Neural progenitor cell (in vitro differentiated cells): ENCODE measurements around the gene MAN1A2. TPM values are rescaled to one million over a fixed set of nuclear protein-coding genes. Genes with fewer than 3 reads are reported as not detected.

Source experiments
- DNase-seq: peaks from one replicate; pipeline ENCODE4 v3.0.0-alpha.2; 2016; ENCODE audit warnings: low spot score
- H2AFZ ChIP-seq: fragments of 200-600 bp; sonication (generic); replicated peaks from 2 replicates; pipeline ENCODE4 v1.6.1; 2016; ENCODE audit warnings: antibody characterized with exemption
- H3F3A ChIP-seq: fragments of 200-600 bp; sonication (generic); 2 replicates; pipeline ENCODE4 v1.6.1; 2016; ENCODE audit warnings: antibody characterized with exemption, low read depth
- H3K27ac ChIP-seq: fragments of 200-600 bp; sonication (generic); 2 replicates; pipeline ENCODE4 v1.5.1; 2016; ENCODE audit warnings: mild to moderate bottlenecking
- H3K27me3 ChIP-seq: fragments of 200-600 bp; sonication (generic); 2 replicates; pipeline ENCODE4 v1.6.1; 2016; ENCODE audit warnings: mild to moderate bottlenecking, moderate library complexity
- H3K36me3 ChIP-seq: fragments of 200-600 bp; sonication (generic); 2 replicates; pipeline ENCODE4 v1.5.1; 2016
- H3K4me1 ChIP-seq: fragments of 200-600 bp; sonication (generic); 2 replicates; pipeline ENCODE4 v1.6.1; 2016; ENCODE audit warnings: mixed run types
- H3K4me2 ChIP-seq: fragments of 200-600 bp; sonication (generic); 2 replicates; pipeline ENCODE4 v1.6.1; 2016
- H3K4me3 ChIP-seq: fragments of 200-600 bp; sonication (generic); 2 replicates; pipeline ENCODE4 v1.5.1; 2016
- H3K79me2 ChIP-seq: fragments of 200-600 bp; sonication (generic); 2 replicates; pipeline ENCODE4 v1.6.1; 2016; ENCODE audit warnings: low read depth
- H3K9ac ChIP-seq: fragments of 200-600 bp; sonication (generic); 2 replicates; pipeline ENCODE4 v1.6.1; 2016
- H3K9me3 ChIP-seq: fragments of 200-600 bp; sonication (generic); 2 replicates; pipeline ENCODE4 v1.5.1; 2016; ENCODE audit warnings: low read depth
- H4K20me1 ChIP-seq: fragments of 200-600 bp; sonication (generic); 2 replicates; pipeline ENCODE4 v1.6.1; 2016; ENCODE audit warnings: low read depth
- H3K27ac Mint-ChIP-seq: 3 replicates; pipeline ENCODE4 v1.8.0; 2021; ENCODE audit warnings: mixed read lengths
- H3K27me3 Mint-ChIP-seq: 2 replicates; pipeline ENCODE4 v1.8.0; 2022; ENCODE audit warnings: low read depth, mild to moderate bottlenecking, inconsistent platforms, moderate library complexity, mixed read lengths; ENCODE audit not compliant: insufficient read depth
- H3K36me3 Mint-ChIP-seq: 3 replicates; pipeline ENCODE4 v1.8.0; 2021; ENCODE audit warnings: mixed read lengths
- H3K4me1 Mint-ChIP-seq: 3 replicates; pipeline ENCODE4 v1.8.0; 2021; ENCODE audit warnings: mixed read lengths
- H3K4me3 Mint-ChIP-seq: 3 replicates; pipeline ENCODE4 v1.8.0; 2021; ENCODE audit warnings: mild to moderate bottlenecking, moderate library complexity, mixed read lengths
- H3K9me3 Mint-ChIP-seq: 3 replicates; pipeline ENCODE4 v1.8.0; 2020; ENCODE audit warnings: mixed read lengths
- EZH2 ChIP-seq: fragments of 200-600 bp; sonication (generic); IDR thresholded peaks from 2 replicates; pipeline ENCODE4 v1.6.1; 2017; ENCODE audit warnings: antibody characterized with exemption, mild to moderate bottlenecking, moderate library complexity
- EZH2phosphoT487 ChIP-seq: fragments of 200-600 bp; sonication (generic); IDR thresholded peaks from 2 replicates; pipeline ENCODE4 v1.6.1; 2017; ENCODE audit warnings: antibody characterized with exemption
- total RNA-seq: library from RNA; depleted of rRNA; stranded (reverse); fragments of >200 nt; gene quantifications from 2 replicates; pipeline ENCODE4 v1.2.3, GENCODE V29; 2015; ENCODE audit warnings: low replicate concordance
- TF ChIP-seq, protein P1 (sequence below): fragments of 200-600 bp; sonication (generic); IDR thresholded peaks from 2 replicates; pipeline ENCODE4 v1.5.1; 2017; ENCODE audit warnings: antibody characterized with exemption, mild to moderate bottlenecking

MAN1A2 gene
- total RNA-seq, 1 donor from 2014 or later = 28.6 TPM

DNA sequence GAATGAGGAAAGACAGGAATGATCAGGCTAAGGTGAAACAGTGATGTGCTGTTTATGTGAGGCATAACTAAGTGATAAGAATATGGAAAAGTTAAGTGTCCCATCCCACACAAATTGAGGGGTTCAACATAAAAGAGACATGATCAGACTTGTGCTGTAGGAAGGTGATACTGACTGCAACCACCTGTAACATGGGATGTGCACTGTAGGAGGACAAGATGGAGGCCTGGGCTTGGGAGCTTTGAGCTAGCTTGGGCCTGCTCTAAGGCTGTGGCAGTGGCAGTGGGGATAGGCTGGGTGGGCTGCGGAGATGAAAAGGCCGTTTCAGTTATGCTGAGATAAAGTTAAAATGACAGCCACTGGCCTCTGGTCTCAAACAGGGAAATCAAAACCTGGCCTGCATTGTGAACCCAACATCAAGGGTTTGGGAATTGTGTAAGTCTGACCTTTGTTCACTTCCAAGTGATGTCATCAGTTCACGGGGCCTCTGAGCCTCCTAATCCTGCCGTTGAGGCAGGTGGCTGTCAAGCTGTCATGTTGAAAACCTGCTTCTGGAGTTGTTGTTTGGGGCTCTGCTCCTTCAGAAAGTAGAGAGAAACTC is 177.4 kb downstream of the MAN1A2 start:
- Mint-ChIP-seq H3K27me3 (peaks cover 8% of the 10 kb centered on the region), H3K4me1 (no peaks in the 10 kb centered on the region), H3K4me3 (no peak overlapping the region), H3K9me3 (no peaks in the 10 kb centered on the region), H3K36me3 (no peaks in the 10 kb centered on the region), H3K27ac (no peak overlapping the region)
- Histone ChIP-seq H3K4me2 (no peak overlapping the region), H2AFZ (no peak overlapping the region), H3K4me1 (no peaks in the 10 kb centered on the region), H3K27me3 (no peaks in the 10 kb centered on the region), H3K27ac (no peak overlapping the region), H3K4me3 (no peak overlapping the region), H3K79me2 (no peaks in the 10 kb centered on the region), H3K9me3 (no peaks in the 10 kb centered on the region), H4K20me1 (no peaks in the 10 kb centered on the region), H3K9ac (no peak overlapping the region), H3F3A (no peaks in the 10 kb centered on the region), H3K36me3 (no peaks in the 10 kb centered on the region)
- TF ChIP-seq EZH2phosphoT487 (no peak), EZH2 (no peak)
- TF ChIP-seq, protein P1, sequence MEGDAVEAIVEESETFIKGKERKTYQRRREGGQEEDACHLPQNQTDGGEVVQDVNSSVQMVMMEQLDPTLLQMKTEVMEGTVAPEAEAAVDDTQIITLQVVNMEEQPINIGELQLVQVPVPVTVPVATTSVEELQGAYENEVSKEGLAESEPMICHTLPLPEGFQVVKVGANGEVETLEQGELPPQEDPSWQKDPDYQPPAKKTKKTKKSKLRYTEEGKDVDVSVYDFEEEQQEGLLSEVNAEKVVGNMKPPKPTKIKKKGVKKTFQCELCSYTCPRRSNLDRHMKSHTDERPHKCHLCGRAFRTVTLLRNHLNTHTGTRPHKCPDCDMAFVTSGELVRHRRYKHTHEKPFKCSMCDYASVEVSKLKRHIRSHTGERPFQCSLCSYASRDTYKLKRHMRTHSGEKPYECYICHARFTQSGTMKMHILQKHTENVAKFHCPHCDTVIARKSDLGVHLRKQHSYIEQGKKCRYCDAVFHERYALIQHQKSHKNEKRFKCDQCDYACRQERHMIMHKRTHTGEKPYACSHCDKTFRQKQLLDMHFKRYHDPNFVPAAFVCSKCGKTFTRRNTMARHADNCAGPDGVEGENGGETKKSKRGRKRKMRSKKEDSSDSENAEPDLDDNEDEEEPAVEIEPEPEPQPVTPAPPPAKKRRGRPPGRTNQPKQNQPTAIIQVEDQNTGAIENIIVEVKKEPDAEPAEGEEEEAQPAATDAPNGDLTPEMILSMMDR = no peak
- peak; percentile 10 for DNase-seq

DNA sequence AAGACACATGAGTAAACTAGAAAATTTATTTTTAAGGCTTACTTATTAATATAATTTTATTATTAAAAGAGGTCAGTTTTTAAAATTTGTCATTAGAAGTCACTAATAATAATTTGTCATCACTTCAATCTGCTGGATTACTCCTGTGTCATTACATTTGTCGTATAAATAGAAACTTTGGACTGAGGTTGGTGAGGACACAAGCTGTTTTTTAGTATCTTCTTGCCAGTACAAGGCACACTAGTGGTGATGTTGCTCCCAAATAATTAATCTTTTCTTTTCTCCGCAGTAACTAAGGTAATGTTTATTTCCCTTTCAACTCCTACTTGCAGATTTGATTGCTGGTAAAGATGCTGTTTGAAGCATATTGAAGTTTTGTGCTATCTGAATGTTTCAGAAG is 179.2 kb downstream of the MAN1A2 start:
- no peaks in the 10 kb centered on the region for H3K27me3 ChIP-seq
- Mint-ChIP-seq H3K36me3 (no peaks in the 10 kb centered on the region), H3K4me3 (no peak overlapping the region), H3K27ac (no peak overlapping the region), H3K4me1 (no peaks in the 10 kb centered on the region), H3K27me3 (peaks cover 8% of the 10 kb centered on the region), H3K9me3 (no peaks in the 10 kb centered on the region)
- H4K20me1 ChIP-seq = no peaks in the 10 kb centered on the region
- no peaks in the 10 kb centered on the region for H3K9me3 ChIP-seq
- no peak for DNase-seq
- no peak overlapping the region for H3K4me3 ChIP-seq
- no peak overlapping the region for H3K9ac ChIP-seq
- no peak overlapping the region for H3K27ac ChIP-seq
- no peak overlapping the region for H3K4me2 ChIP-seq
- H3F3A ChIP-seq = no peaks in the 10 kb centered on the region
- TF ChIP-seq, protein P1 = no peak
- TF ChIP-seq EZH2phosphoT487 = no peak
- TF ChIP-seq EZH2 = no peak
- no peaks in the 10 kb centered on the region for H3K79me2 ChIP-seq
- H3K4me1 ChIP-seq = no peaks in the 10 kb centered on the region
- no peaks in the 10 kb centered on the region for H3K36me3 ChIP-seq
- H2AFZ ChIP-seq = no peak overlapping the region

DNA sequence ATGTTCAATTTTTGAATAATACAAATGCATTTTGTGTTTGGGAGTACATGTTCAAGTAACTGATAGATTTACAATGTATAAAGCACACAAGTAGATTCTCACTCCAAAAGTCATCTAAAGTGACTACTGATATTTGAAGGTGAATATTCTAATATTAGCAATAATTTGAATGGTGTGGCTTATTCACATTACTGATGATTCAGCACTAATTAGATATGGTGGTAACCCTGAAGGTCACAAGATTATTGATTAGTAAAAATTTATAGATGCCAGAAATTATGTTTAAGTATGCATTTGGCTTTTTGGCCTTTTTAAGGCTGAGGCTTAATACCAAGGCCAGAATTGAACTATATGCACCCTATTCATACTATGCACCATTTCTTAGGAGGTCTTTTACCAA is 186.2 kb downstream of the MAN1A2 start:
- H3K79me2 ChIP-seq = no peaks in the 10 kb centered on the region
- no peaks in the 10 kb centered on the region for H3F3A ChIP-seq
- H2AFZ ChIP-seq = no peak overlapping the region
- Mint-ChIP-seq H3K27me3 (peaks cover 4% of the 10 kb centered on the region), H3K4me1 (no peaks in the 10 kb centered on the region), H3K27ac (no peak overlapping the region), H3K9me3 (peaks cover 2% of the 10 kb centered on the region), H3K36me3 (no peaks in the 10 kb centered on the region), H3K4me3 (no peak overlapping the region)
- H3K4me3 ChIP-seq = no peak overlapping the region
- TF ChIP-seq, protein P1 = no peak
- TF ChIP-seq EZH2 = no peak
- no peak for TF ChIP-seq EZH2phosphoT487
- no peaks in the 10 kb centered on the region for H4K20me1 ChIP-seq
- no peaks in the 10 kb centered on the region for H3K4me1 ChIP-seq
- H3K9me3 ChIP-seq = no peaks in the 10 kb centered on the region
- no peaks in the 10 kb centered on the region for H3K36me3 ChIP-seq
- H3K9ac ChIP-seq = no peak overlapping the region
- no peak overlapping the region for H3K4me2 ChIP-seq
- H3K27ac ChIP-seq = no peak overlapping the region
- no peak for DNase-seq
- no peaks in the 10 kb centered on the region for H3K27me3 ChIP-seq
